ENCODE data around the gene FREM3. TPM values are rescaled to one million over a fixed set of nuclear protein-coding genes. Genes with fewer than 3 reads are reported as not detected.

FREM3 gene
- total RNA-seq, 4 donors from 2014 or later: not detected

DNA sequence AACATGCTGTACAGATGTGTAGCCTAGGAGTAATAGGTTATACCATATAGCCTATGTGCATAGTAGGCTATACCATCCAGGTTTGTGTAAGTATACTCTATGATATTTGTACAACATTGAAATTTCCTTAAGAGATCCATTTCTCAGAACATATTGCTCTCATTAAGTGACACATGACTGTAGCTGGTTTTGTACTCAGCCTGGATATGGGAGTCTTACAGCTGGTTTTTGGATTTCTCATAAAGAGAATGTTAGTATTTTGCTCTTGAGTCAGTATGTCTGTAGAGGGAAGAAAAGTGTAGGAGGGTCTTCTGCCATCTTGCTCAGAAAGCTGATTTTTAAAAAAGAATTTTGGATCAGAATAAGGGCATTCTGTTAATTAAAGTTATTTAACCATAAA is 101.7 kb downstream of the FREM3 start:
- Histone ChIP-seq H3K27ac (no peak overlapping the region), H3K27me3 (no peaks in the 10 kb centered on the region), H3K4me3 (no peak overlapping the region), H3K4me1 (no peaks in the 10 kb centered on the region), H3K36me3 (no peaks in the 10 kb centered on the region), H3K9me3 (no peaks in the 10 kb centered on the region)
- intact Hi-C loops (cut with DNase I; ENCODE audit: low total_unique reads): loop anchor here (2.0 kb wide), 1 partner anchor 74 kb away; no protein-coding TSS in a partner anchor
- no peak for DNase-seq
- in situ Hi-C loops (cut with MboI; ENCODE audit: low pct_ligation_motif_present in 1 of 4, low pct_unique_long_range_greater_than_20kb in 1 of 4, low sequenced_read_pairs in 3 of 4): no loop called here
- TF ChIP-seq, protein P1, sequence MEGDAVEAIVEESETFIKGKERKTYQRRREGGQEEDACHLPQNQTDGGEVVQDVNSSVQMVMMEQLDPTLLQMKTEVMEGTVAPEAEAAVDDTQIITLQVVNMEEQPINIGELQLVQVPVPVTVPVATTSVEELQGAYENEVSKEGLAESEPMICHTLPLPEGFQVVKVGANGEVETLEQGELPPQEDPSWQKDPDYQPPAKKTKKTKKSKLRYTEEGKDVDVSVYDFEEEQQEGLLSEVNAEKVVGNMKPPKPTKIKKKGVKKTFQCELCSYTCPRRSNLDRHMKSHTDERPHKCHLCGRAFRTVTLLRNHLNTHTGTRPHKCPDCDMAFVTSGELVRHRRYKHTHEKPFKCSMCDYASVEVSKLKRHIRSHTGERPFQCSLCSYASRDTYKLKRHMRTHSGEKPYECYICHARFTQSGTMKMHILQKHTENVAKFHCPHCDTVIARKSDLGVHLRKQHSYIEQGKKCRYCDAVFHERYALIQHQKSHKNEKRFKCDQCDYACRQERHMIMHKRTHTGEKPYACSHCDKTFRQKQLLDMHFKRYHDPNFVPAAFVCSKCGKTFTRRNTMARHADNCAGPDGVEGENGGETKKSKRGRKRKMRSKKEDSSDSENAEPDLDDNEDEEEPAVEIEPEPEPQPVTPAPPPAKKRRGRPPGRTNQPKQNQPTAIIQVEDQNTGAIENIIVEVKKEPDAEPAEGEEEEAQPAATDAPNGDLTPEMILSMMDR (IDR thresholded peaks at IDR 0.05): no peak
- TF ChIP-seq POLR2A (IDR thresholded peaks at IDR 0.05) (no peak), EP300 (IDR thresholded peaks at IDR 0.05; ENCODE audit: low read depth) (no peak), POLR2AphosphoS5 (IDR thresholded peaks at IDR 0.05) (no peak)

DNA sequence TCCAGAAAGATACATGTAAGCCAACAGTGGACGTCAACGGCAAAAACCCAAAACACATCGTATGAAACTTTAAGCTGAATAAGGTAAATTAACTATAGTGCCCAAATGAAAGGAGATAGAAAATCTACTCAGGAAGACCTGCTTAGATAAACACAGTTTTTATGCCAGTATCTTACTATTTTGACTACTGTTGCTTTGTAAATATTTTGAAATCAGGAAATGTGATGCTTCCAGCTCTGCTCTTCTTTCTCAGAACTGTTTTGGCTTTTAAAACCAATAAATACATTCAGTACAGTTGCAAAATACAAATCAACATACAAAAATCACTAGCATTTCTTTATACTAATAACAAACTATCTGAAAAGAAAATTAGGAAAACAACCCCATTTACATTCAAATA is 103.2 kb downstream of the FREM3 start:
- H3K27ac ChIP-seq: no peak overlapping the region
- H3K27me3 ChIP-seq: no peaks in the 10 kb centered on the region
- DNase-seq: no peak
- intact Hi-C loops (cut with DNase I; ENCODE audit: low total_unique reads): no loop called here
- 82 to 87% methylated on average over 3 of the region's 3 CpGs for WGBS, 2 donors (ENCODE audit: low coverage in 1 of 2)
- in situ Hi-C loops (cut with MboI; ENCODE audit: low pct_ligation_motif_present in 1 of 4, low pct_unique_long_range_greater_than_20kb in 1 of 4, low sequenced_read_pairs in 3 of 4): no loop called here
- TF ChIP-seq, protein P1 (IDR thresholded peaks at IDR 0.05): no peak
- TF ChIP-seq POLR2A (IDR thresholded peaks at IDR 0.05) (no peak), POLR2AphosphoS5 (IDR thresholded peaks at IDR 0.05) (no peak), EP300 (IDR thresholded peaks at IDR 0.05; ENCODE audit: low read depth) (no peak)
- H3K9me3 ChIP-seq: no peaks in the 10 kb centered on the region
- no peak overlapping the region for H3K4me3 ChIP-seq
- H3K36me3 ChIP-seq: no peaks in the 10 kb centered on the region
- H3K4me1 ChIP-seq: no peaks in the 10 kb centered on the region

DNA sequence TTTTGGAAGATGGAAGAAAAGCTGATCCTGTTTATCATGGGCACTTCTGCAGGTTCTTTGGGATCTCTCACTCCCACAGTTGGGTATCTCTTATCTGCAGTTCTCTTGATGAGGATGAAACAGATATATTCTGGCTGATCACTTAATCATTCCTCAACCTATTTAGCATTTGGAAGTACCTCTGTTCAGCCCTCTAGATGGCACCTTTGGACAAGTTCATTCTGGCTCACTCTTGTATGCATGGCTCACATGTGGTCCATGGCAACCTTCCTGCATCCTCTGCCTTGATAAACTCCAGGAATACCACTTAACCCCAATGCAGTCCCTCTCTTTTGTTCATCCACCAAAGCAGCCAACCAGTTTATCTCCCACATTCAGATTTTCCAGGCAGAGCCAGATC is 112.8 kb downstream of the FREM3 start:
- in situ Hi-C loops (cut with MboI; ENCODE audit: low pct_ligation_motif_present in 1 of 4, low pct_unique_long_range_greater_than_20kb in 1 of 4, low sequenced_read_pairs in 3 of 4): no loop called here

DNA sequence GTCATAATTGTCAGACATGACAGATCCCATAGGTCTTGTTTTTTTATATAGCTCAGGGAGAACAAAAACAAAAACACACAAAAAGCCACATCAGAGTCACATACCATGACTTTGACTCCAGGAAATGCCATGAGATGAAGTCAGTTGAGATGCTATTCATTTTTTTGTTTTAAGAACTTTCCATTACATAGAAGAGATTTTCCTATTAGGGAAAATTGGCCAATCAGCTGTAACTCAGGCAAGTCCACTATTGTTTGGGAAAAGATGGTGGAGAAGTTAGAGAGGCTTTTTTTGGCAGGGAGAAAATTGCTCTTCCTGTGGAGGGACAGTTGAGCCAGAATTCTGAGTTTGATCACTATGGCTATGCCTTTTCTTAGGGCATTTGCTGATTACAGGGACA is 114.4 kb downstream of the FREM3 start:
- no peak overlapping the region for H3K4me3 ChIP-seq
- no peaks in the 10 kb centered on the region for H3K36me3 ChIP-seq
- H3K9me3 ChIP-seq: peaks cover 2 to 6% of the 10 kb centered on the region in 2 donors
- H3K27ac ChIP-seq: no peak overlapping the region
- H3K4me1 ChIP-seq: no peaks in the 10 kb centered on the region
- in situ Hi-C loops (cut with MboI; ENCODE audit: low pct_ligation_motif_present in 1 of 4, low pct_unique_long_range_greater_than_20kb in 1 of 4, low sequenced_read_pairs in 3 of 4): no loop called here
- no peaks in the 10 kb centered on the region for H3K27me3 ChIP-seq
- TF ChIP-seq EP300 (IDR thresholded peaks at IDR 0.05; ENCODE audit: low read depth) (no peak), POLR2A (IDR thresholded peaks at IDR 0.05) (no peak), POLR2AphosphoS5 (IDR thresholded peaks at IDR 0.05) (no peak)
- TF ChIP-seq, protein P1 (IDR thresholded peaks at IDR 0.05): no peak
- intact Hi-C loops (cut with DNase I; ENCODE audit: low total_unique reads): no loop called here
- DNase-seq: no peak

More for the DNA sequence above, 112.8 kb downstream of the FREM3 start:
- Histone ChIP-seq H3K27ac (no peak overlapping the region), H3K27me3 (no peaks in the 10 kb centered on the region), H3K4me3 (no peak overlapping the region), H3K4me1 (no peaks in the 10 kb centered on the region), H3K36me3 (no peaks in the 10 kb centered on the region), H3K9me3 (peaks cover 2 to 6% of the 10 kb centered on the region in 2 donors)
- no peak for TF ChIP-seq EP300 (IDR thresholded peaks at IDR 0.05; ENCODE audit: low read depth)
- TF ChIP-seq, protein P1 (IDR thresholded peaks at IDR 0.05): no peak
- no peak for TF ChIP-seq POLR2A (IDR thresholded peaks at IDR 0.05)
- no peak for TF ChIP-seq POLR2AphosphoS5 (IDR thresholded peaks at IDR 0.05)
- no peak for DNase-seq
- intact Hi-C loops (cut with DNase I; ENCODE audit: low total_unique reads): no loop called here

Measured in transverse colon (tissue), 4 donors.